OCI-LY1 (cell line): ENCODE results near the gene NKPD1.
A peak's percentile ranks its signal among the peaks of the same experiment; 100 is the strongest.

Source experiments
- H2AFZ ChIP-seq: fragments of 200-600 bp; sonication (generic), shearing (Covaris generic); 2 replicates; pipeline ENCODE4 v1.6.0; 2014; ENCODE audit warnings: antibody characterized with exemption, mild to moderate bottlenecking, low read length
- H3F3A ChIP-seq: fragments of 200-600 bp; sonication (generic), shearing (Covaris generic); 2 replicates; pipeline ENCODE4 v1.6.0; 2014; ENCODE audit warnings: mild to moderate bottlenecking, antibody characterized with exemption, low read length, moderate library complexity; ENCODE audit not compliant: insufficient read depth
- H3K27ac ChIP-seq: fragments of 200-600 bp; sonication (generic); 2 replicates; pipeline ENCODE4 v1.5.1; 2014; ENCODE audit warnings: low read length, mixed run types, mild to moderate bottlenecking, low read depth; ENCODE audit not compliant: poor library complexity, severe bottlenecking
- H3K27me3 ChIP-seq: fragments of 200-600 bp; sonication (generic); 2 replicates; pipeline ENCODE4 v1.6.0; 2014; ENCODE audit warnings: antibody characterized with exemption, mild to moderate bottlenecking, low read length, moderate library complexity; ENCODE audit not compliant: insufficient read depth
- H3K36me3 ChIP-seq: fragments of 200-600 bp; sonication (generic); 2 replicates; pipeline ENCODE4 v1.6.1; 2014; ENCODE audit warnings: mild to moderate bottlenecking, antibody characterized with exemption, low read length, moderate library complexity, mixed read lengths; ENCODE audit not compliant: insufficient read depth
- H3K4me1 ChIP-seq: fragments of 200-600 bp; sonication (generic); 2 replicates; pipeline ENCODE4 v1.5.1; 2014; ENCODE audit warnings: mild to moderate bottlenecking, low read length, moderate library complexity; ENCODE audit not compliant: insufficient read depth, severe bottlenecking
- H3K4me2 ChIP-seq: fragments of 200-600 bp; sonication (generic), shearing (Covaris generic); 2 replicates; pipeline ENCODE4 v1.6.1; 2014; ENCODE audit warnings: low read length
- H3K4me3 ChIP-seq: fragments of 200-600 bp; sonication (generic); 2 replicates; pipeline ENCODE4 v1.5.1; 2014; ENCODE audit warnings: low read length, low read depth, mild to moderate bottlenecking, mixed read lengths; ENCODE audit not compliant: poor library complexity, severe bottlenecking
- H3K79me2 ChIP-seq: fragments of 200-600 bp; shearing (Covaris generic); 2 replicates; pipeline ENCODE4 v1.6.1; 2016; ENCODE audit warnings: mixed run types, low read length, mixed read lengths; ENCODE audit not compliant: insufficient read depth
- H3K9ac ChIP-seq: fragments of 200-600 bp; sonication (generic), shearing (Covaris generic); 2 replicates; pipeline ENCODE4 v1.6.1; 2014; ENCODE audit warnings: mild to moderate bottlenecking, low read length, mixed read lengths
- H3K9me2 ChIP-seq: fragments of 200-600 bp; sonication (generic), shearing (Covaris generic); 2 replicates; pipeline ENCODE4 v1.6.1; 2014; ENCODE audit warnings: low read depth, mild to moderate bottlenecking, low read length, mixed read lengths
- H3K9me3 ChIP-seq: fragments of 200-600 bp; shearing (Covaris generic); 2 replicates; pipeline ENCODE4 v1.6.1; 2014; ENCODE audit warnings: low read length, mixed read lengths
- H4K20me1 ChIP-seq: fragments of 200-600 bp; sonication (generic), shearing (Covaris generic); 2 replicates; pipeline ENCODE4 v1.6.0; 2016; ENCODE audit warnings: mild to moderate bottlenecking, low read length; ENCODE audit not compliant: insufficient read depth
- EZH2 ChIP-seq: fragments of 200-600 bp; sonication (generic), shearing (Covaris generic); IDR thresholded peaks from 2 replicates; pipeline ENCODE4 v1.8.0; 2017; ENCODE audit warnings: borderline replicate concordance, mixed run types, mild to moderate bottlenecking, antibody characterized with exemption, low read length, moderate library complexity, mixed read lengths
- TF ChIP-seq, protein P1 (sequence below): fragments of 200-600 bp; sonication (generic), shearing (Covaris generic); IDR thresholded peaks from 2 replicates; pipeline ENCODE4 v1.5.1; 2017; ENCODE audit warnings: mild to moderate bottlenecking, antibody characterized with exemption, low read length, moderate library complexity, mixed read lengths

Gene NKPD1

DNA sequence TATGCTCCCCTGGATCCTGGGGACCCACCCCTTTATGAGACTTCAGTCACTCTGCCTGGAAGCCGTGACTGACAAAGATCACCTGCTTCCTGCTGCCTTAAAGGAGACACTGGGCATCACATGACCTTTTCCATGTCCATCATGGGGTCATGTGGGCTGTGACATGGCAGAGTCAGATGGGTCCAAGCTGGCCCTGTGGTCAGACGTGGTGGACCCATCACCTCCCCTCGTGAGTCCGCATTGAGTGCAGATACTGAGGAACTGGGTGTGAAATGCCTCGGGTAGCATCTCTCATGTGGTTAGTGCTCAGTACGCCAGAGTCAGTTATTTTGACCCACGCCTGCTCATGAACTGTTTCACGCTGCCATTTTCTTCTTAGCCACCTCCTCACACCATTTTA is 27.1 kb downstream of the NKPD1 start:
- Histone ChIP-seq H3K36me3 (no peaks in the 10 kb centered on the region), H3K27ac (peak overlapping the region; percentile 74), H2AFZ (no peak overlapping the region), H4K20me1 (no peaks in the 10 kb centered on the region), H3K27me3 (no peaks in the 10 kb centered on the region), H3K9ac (no peak overlapping the region), H3K4me3 (no peak overlapping the region), H3K79me2 (no peaks in the 10 kb centered on the region), H3F3A (no peaks in the 10 kb centered on the region), H3K4me1 (peaks cover 59% of the 10 kb centered on the region), H3K9me2 (no peaks in the 10 kb centered on the region), H3K9me3 (no peaks in the 10 kb centered on the region), H3K4me2 (no peak overlapping the region)
- TF ChIP-seq, protein P1, sequence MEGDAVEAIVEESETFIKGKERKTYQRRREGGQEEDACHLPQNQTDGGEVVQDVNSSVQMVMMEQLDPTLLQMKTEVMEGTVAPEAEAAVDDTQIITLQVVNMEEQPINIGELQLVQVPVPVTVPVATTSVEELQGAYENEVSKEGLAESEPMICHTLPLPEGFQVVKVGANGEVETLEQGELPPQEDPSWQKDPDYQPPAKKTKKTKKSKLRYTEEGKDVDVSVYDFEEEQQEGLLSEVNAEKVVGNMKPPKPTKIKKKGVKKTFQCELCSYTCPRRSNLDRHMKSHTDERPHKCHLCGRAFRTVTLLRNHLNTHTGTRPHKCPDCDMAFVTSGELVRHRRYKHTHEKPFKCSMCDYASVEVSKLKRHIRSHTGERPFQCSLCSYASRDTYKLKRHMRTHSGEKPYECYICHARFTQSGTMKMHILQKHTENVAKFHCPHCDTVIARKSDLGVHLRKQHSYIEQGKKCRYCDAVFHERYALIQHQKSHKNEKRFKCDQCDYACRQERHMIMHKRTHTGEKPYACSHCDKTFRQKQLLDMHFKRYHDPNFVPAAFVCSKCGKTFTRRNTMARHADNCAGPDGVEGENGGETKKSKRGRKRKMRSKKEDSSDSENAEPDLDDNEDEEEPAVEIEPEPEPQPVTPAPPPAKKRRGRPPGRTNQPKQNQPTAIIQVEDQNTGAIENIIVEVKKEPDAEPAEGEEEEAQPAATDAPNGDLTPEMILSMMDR: no peak
- no peak for TF ChIP-seq EZH2

DNA sequence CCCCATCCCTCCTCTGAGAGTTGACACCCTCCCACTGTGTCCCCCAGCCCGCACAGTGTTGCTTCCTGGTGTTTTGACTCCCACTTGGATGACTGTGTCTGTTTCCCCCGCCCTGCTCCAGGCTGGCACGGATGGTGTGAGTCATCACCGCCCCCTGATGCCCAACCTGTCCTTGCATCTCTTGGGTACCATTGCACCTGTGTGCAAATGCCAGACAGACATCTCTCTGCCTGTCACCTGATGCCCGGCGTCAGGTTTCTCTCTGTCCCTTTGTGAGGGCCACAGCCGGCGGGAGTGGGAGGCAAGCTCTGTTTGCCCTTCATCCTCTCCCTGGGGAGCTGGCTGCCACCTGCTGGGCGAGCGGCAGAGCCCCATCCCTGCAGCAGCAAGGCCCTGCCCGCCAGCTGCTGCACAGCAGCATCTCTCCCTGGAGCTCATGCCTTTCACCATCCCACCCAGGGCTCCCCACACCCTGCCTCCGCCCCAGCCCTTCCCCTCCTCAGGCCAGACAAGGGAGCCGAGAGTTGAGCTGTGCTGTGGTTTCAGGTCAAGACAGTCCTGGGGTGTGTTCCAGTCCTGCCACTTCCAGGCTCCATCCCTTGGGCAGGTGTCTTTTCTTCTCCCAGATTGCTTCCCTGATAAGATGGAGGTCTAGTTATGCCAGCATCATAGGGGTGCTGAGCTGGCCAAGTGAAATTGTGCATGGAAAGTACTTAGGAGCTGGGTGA is 29.7 kb downstream of the NKPD1 start:
- no peak overlapping the region; the same call in 1 of the 2 replicates for H3K9ac ChIP-seq
- H3K4me3 ChIP-seq: no peak overlapping the region
- H2AFZ ChIP-seq: no peak overlapping the region
- TF ChIP-seq, protein P1: peak; percentile 67
- TF ChIP-seq EZH2: no peak
- no peaks in the 10 kb centered on the region for H3F3A ChIP-seq
- H3K27me3 ChIP-seq: no peaks in the 10 kb centered on the region
- no peak overlapping the region; the same call in 1 of the 2 replicates for H3K4me2 ChIP-seq
- no peaks in the 10 kb centered on the region for H3K9me2 ChIP-seq
- 0 out of 2 replicates have a peak, but pooled peaks cover 4% of the 10 kb centered on the region for H3K79me2 ChIP-seq
- H4K20me1 ChIP-seq: no peaks in the 10 kb centered on the region
- H3K27ac ChIP-seq: peak overlapping the region; percentile 47
- H3K9me3 ChIP-seq: no peaks in the 10 kb centered on the region
- peaks cover 33% of the 10 kb centered on the region for H3K4me1 ChIP-seq
- peaks cover 4% of the 10 kb centered on the region; the same call in 1 of the 2 replicates for H3K36me3 ChIP-seq

DNA sequence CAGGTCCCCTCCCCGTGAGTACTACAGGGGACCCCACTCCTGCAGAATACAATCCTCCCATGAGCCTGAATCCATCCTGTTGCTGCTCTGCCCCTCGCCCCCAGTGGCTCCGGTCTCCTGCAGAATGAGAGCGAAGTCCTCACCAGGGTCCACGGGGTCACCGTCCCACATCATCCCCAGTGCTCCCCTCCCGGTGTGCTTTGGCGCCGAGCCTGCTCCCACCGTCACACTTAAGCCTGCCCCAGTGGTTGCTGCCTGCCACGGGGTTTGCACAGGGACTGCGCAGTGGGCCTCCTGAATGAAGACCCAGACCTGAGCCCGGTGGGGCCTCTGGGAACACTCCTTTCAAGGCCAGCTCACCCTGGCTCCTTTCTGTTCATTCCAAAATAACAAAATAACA is 30.5 kb downstream of the NKPD1 start:
- Histone ChIP-seq H3K9me2 (no peaks in the 10 kb centered on the region), H3F3A (no peaks in the 10 kb centered on the region), H3K9me3 (no peaks in the 10 kb centered on the region), H3K4me3 (no peak overlapping the region), H3K36me3 (peaks cover 4% of the 10 kb centered on the region; the same call in 1 of the 2 replicates), H4K20me1 (no peaks in the 10 kb centered on the region), H3K4me1 (peaks cover 33% of the 10 kb centered on the region), H3K4me2 (no peak overlapping the region), H3K79me2 (0 out of 2 replicates have a peak, but pooled peaks cover 4% of the 10 kb centered on the region), H3K9ac (no peak overlapping the region), H3K27me3 (no peaks in the 10 kb centered on the region), H3K27ac (peak overlapping the region; percentile 47), H2AFZ (no peak overlapping the region)
- TF ChIP-seq, protein P1: no peak
- TF ChIP-seq EZH2: no peak
